ENCODE results near the gene KLHL8.
A peak's percentile ranks its signal among the peaks of the same experiment; 100 is the strongest.
"Not testable (repeated sequence)": the region's sequence is repeated elsewhere in the genome, so short reads cannot be mapped to it uniquely, and the experiment has no call there.

Gene KLHL8

DNA sequence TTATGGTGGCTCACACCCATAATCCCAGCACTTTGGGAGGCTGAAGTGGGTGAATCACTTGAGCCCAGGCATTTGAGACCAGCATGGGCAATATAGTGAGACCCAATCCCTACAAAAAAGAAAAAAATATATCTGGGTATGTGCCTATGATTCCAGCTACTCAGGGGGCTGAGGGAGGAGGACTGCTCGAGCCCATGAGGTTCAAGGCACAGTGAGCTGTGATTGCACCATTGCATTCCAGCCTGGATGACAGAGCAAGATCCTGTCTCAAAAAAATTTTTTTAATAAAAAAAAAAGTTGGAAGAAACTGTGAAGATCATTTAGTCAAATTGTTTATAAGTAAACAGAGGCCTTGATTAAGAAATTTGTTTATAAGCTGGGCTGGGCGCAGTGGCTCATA is 39.7 kb downstream of the KLHL8 start:
- Mint-ChIP-seq H3K36me3 (ENCODE audit: low read depth) (no peaks in the 10 kb centered on the region), H3K9me3 (no peaks in the 10 kb centered on the region), H3K4me3 (no peak overlapping the region), H3K27me3 (ENCODE audit: low read depth) (no peaks in the 10 kb centered on the region), H3K4me1 (ENCODE audit: low read depth) (no peaks in the 10 kb centered on the region), H3K27ac (no peak overlapping the region)
- DNase-seq (ENCODE audit: low spot score) = no peak

DNA sequence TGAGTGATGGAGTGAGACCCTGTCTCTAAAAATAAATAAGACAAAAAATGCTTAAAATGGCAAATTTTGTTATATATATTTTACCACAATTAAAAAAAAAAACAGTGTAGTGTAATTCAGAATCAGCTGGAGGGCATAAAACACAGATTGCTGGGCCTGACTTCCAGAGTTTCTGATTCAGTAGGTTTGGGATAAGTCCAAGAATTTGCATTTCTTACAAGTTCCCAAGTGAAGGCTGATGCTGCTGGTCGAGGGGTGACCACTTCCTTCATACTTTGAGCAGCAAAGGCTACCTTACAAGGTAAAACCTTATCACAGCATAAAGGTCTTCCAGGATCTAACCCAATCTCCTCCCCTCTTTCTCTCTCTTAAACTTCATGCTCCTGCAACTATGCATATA is 40.7 kb downstream of the KLHL8 start:
- DNase-seq (ENCODE audit: low spot score) = no peak
- Mint-ChIP-seq H3K4me1 (ENCODE audit: low read depth) (no peaks in the 10 kb centered on the region), H3K27ac (no peak overlapping the region), H3K27me3 (ENCODE audit: low read depth) (no peaks in the 10 kb centered on the region), H3K9me3 (no peaks in the 10 kb centered on the region), H3K4me3 (no peak overlapping the region), H3K36me3 (ENCODE audit: low read depth) (no peaks in the 10 kb centered on the region)

DNA sequence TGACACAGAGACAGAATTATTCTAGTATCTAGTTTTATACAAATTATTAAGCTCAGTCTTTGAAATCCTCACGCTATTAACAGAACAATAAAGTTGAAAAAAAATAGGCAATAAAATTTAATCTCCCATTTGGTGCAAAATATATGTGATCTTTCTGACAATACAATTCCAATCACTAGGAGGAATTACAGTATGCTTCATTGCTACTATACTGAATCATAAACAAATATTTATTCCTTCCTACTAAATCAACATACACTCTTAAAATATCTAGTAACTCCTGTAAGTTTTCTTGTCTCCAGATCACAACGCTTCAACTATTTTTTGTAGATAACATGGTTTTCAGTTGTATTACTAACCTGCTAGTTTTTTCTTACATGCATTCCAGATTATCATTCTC is 45.7 kb downstream of the KLHL8 start:
- Mint-ChIP-seq H3K36me3 (ENCODE audit: low read depth) (no peaks in the 10 kb centered on the region), H3K4me1 (ENCODE audit: low read depth) (no peaks in the 10 kb centered on the region), H3K27me3 (ENCODE audit: low read depth) (no peaks in the 10 kb centered on the region), H3K9me3 (no peaks in the 10 kb centered on the region), H3K4me3 (no peak overlapping the region), H3K27ac (no peak overlapping the region)
- no peak for DNase-seq (ENCODE audit: low spot score)

DNA sequence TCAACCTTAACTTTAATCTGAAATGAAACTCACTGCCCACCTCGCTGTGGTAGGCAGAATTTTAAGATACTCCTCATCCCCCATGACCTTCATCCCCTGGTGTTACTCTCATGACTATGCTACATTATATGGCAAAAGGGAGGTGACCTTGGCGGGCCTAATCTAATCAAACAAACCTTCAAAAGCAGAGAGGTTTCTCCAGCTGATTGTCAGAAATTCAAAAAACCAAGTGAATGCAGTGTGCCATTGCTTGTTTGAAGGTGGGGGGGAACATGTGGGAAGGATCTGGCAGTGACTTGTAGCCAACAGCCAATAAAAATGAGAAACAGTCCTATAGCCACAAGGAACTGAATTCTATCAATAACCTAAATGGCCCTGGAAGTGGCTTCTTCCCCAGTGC is 48.5 kb downstream of the KLHL8 start:
- Mint-ChIP-seq H3K9me3 (no peaks in the 10 kb centered on the region), H3K27me3 (ENCODE audit: low read depth) (no peaks in the 10 kb centered on the region), H3K27ac (no peak overlapping the region)

DNA sequence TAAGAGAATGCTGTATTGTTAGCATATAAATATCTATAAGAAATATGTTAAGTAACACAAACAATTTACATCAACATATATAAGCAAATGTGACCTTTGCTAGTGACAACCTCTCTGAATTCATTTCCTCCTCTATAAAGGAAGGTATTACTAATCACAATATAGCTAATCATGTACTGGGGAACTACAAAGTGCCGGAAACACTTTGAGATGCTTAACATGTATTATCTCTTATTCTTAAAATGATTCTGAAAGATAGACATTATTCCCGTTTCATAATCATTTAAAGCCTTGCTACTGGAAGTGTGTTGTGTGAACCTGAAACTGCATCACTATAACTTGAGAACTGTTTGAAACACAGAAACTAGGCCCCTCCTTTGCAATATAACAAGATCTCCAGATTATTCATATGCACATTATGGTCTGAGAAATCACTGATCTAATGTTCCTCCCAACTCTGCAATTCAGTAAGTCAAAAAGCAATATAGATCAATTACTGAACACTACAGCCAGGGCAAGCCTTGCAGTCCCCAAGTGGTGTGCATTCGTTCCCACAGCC is 54.0 kb downstream of the KLHL8 start:
- Mint-ChIP-seq H3K27me3 (ENCODE audit: low read depth) (no peaks in the 10 kb centered on the region), H3K36me3 (ENCODE audit: low read depth) (peaks cover 2% of the 10 kb centered on the region), H3K27ac (no peak overlapping the region), H3K4me3 (no peak overlapping the region), H3K4me1 (ENCODE audit: low read depth) (no peaks in the 10 kb centered on the region), H3K9me3 (no peaks in the 10 kb centered on the region)
- no peak for DNase-seq (ENCODE audit: low spot score)

More for the DNA sequence above, 48.5 kb downstream of the KLHL8 start:
- Mint-ChIP-seq H3K4me3 (no peak overlapping the region), H3K4me1 (ENCODE audit: low read depth) (no peaks in the 10 kb centered on the region), H3K36me3 (ENCODE audit: low read depth) (no peaks in the 10 kb centered on the region)
- no peak for DNase-seq (ENCODE audit: low spot score)

DNA sequence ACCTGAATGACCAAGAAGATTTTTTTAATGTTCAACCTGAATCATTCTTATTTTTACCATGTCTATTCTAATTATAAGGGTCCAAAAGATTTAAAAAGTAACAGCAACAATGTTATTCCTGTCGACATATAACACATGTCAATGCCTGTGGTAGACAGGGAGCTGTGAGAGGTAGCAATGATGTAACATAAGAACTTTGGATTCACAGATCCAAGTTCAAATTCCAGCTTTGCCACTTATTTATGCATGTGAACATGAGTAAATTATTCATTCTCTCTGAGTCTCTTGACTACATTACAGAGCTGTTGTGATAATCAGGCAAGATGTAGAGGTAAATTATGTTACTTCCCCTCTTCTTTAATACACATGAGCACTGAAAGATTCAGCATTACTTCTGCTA is 54.5 kb downstream of the KLHL8 start:
- Mint-ChIP-seq H3K4me1 (ENCODE audit: low read depth) (no peaks in the 10 kb centered on the region), H3K27me3 (ENCODE audit: low read depth) (no peaks in the 10 kb centered on the region), H3K9me3 (no peaks in the 10 kb centered on the region), H3K36me3 (ENCODE audit: low read depth) (peaks cover 2% of the 10 kb centered on the region), H3K4me3 (no peak overlapping the region), H3K27ac (no peak overlapping the region)
- DNase-seq (ENCODE audit: low spot score) = no peak

DNA sequence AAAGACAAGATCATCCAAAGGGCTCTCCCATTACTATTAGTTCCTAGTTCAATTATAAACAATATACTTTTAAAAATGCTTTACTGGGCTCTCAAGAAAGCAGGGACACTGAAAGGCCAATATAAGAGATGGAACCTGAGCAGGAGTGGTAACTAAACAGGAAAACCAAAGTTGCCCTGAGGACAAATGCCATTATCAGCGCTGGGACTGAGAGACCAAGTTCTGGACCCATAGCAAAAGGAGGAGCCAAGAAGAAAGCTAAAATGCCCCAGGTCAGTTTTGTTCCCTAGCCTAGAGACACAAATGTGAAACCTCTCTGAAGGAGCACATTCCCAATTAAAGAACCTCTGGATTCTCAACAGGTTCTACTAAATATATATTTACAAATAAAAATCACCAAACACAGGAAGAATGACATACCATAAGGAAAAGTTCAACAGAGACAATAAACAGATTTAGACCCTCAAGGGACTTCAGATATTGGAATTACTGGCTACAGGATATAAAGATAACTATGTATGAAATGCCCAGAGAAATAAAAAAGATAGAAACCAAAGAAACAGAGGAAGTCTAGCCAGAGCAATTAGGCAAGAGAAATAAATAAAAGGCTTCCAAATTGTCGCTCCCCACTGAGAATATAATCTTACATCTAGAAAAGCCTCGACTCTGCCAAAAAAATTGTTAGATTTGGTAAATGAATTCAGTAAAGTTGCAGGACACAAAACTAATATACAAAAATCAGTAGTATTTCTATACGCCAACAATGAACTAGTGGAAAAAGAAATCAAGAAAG is 67.1 kb downstream of the KLHL8 start:
- Mint-ChIP-seq H3K4me1 (ENCODE audit: low read depth) (no peaks in the 10 kb centered on the region), H3K9me3 (no peaks in the 10 kb centered on the region), H3K4me3 (no peak overlapping the region), H3K27ac (no peak overlapping the region), H3K27me3 (ENCODE audit: low read depth) (no peaks in the 10 kb centered on the region), H3K36me3 (ENCODE audit: low read depth) (no peaks in the 10 kb centered on the region)
- DNase-seq (ENCODE audit: low spot score) = no peak

DNA sequence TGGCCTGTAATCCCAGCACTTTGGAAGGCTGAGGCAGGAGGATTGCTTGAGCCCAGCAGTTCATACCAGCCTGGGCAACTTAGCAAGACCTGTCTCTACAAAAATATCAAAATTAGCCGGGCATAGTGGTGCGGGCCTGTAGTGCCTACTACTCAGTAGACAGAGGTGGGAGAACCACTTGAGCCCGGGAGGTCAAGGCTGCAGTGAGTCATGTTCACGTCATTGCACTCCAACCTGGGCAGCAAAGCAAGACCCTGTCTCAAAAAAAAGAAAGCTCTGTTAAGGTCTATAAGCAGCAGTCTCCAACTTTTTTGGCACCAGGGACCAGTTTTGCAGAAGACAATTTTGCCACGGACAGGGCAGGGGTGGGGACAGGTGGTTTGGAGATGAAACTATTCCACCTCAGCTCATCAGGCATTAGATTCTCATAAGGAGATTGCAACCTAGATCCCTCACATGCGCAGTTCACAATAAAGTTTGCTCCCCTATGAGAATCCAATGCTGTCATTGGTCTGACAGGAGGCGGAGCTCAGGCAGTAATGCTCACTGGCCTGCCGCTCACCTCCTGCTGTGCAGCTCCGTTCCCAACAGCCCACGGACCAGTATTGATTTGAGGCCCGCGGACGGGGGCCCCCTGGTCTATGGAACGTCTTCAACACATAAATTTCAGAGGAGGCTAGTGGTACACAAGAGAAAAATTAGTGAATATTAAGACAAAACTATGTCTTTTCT is 67.9 kb downstream of the KLHL8 start:
- Mint-ChIP-seq H3K4me1 (ENCODE audit: low read depth) (no peaks in the 10 kb centered on the region), H3K9me3 (no peaks in the 10 kb centered on the region), H3K27me3 (ENCODE audit: low read depth) (no peaks in the 10 kb centered on the region), H3K27ac (no peak overlapping the region), H3K36me3 (ENCODE audit: low read depth) (no peaks in the 10 kb centered on the region), H3K4me3 (no peak overlapping the region)
- DNase-seq (ENCODE audit: low spot score) = no peak

DNA sequence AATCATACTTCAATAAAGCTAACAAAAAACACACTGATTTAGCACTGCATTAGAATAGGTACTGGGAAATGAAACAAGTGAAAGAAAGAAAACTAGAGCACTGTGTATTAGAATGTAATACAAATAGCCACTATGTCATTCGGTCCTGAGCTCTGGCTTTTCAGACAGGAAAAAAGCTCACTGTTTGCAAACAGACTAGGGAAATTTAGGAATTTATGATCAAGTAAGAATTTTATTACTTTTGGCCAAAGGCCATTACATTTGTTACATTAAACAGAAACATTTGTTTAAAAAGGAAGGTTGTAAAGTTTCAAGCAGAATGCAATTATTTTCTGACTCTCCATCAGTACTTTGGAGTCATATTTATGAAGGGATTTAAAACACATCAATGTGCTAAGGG is 68.7 kb downstream of the KLHL8 start:
- no peaks in the 10 kb centered on the region for H3K4me1 Mint-ChIP-seq (ENCODE audit: low read depth)
- H3K4me3 Mint-ChIP-seq = no peak overlapping the region
- H3K36me3 Mint-ChIP-seq (ENCODE audit: low read depth) = no peaks in the 10 kb centered on the region
- no peaks in the 10 kb centered on the region for H3K9me3 Mint-ChIP-seq
- DNase-seq (ENCODE audit: low spot score) = no peak
- no peak overlapping the region for H3K27ac Mint-ChIP-seq
- H3K27me3 Mint-ChIP-seq (ENCODE audit: low read depth) = no peaks in the 10 kb centered on the region

DNA sequence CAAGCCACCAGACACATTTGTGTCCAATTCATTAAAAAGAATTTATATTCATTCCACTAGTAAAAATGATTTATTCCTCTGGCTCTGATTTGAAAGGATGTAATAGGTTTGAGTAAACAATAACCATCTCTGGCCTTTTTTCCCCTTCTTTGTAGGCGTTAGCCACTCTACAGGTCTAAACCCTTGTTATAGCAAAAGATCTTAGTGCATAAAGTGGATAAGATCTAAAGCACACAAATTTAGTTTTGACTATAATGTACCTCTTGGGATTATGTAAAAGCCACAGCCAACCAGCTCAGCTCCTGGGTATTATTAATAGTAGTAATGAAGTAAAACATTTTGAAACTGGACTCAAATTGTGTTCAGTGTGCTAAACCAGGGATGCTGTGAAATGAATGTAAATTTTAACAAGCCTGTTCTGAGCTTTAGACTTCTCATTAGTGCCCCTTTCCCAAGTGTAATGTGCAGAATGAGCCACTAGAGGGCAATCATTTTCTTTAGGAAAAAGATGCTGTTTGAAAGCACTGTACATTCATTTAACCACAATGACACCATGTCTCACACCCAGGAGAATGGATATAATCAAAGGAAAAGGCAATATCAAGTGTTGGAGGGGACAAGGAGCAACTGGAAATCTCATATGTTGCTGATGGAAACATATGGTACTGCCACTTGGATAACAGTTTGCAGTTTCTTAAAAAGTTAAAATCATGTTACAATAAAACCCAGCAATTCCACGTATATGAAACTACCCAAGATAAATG is 69.7 kb downstream of the KLHL8 start:
- DNase-seq (ENCODE audit: low spot score) = peak; percentile 26
- Mint-ChIP-seq H3K27ac (no peak overlapping the region), H3K36me3 (ENCODE audit: low read depth) (no peaks in the 10 kb centered on the region), H3K4me1 (ENCODE audit: low read depth) (no peaks in the 10 kb centered on the region), H3K9me3 (no peaks in the 10 kb centered on the region), H3K4me3 (no peak overlapping the region), H3K27me3 (ENCODE audit: low read depth) (no peaks in the 10 kb centered on the region)

DNA sequence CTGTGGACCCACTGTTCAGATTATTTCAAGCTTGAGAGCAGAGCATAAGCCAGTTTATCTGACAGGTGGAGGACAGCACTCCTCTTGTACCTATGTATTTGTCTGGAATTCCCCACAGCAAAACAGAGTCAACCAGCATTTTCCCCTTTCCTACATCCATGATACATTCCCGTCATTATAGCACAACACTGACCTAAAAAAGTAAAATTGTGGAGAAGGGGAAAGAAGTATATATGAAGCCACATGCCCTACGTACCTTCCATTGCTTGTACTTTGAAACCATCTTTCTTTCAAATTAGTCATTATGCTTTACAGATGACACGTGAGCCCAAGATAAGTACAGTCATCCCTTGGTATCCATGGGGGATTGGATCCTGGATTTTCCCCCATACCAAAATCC is 73.3 kb downstream of the KLHL8 start:
- Mint-ChIP-seq H3K4me1 (ENCODE audit: low read depth) (peaks cover 7% of the 10 kb centered on the region), H3K36me3 (ENCODE audit: low read depth) (peaks cover 9% of the 10 kb centered on the region), H3K27me3 (ENCODE audit: low read depth) (no peaks in the 10 kb centered on the region), H3K4me3 (no peak overlapping the region), H3K9me3 (no peaks in the 10 kb centered on the region), H3K27ac (no peak overlapping the region)
- no peak for DNase-seq (ENCODE audit: low spot score)

DNA sequence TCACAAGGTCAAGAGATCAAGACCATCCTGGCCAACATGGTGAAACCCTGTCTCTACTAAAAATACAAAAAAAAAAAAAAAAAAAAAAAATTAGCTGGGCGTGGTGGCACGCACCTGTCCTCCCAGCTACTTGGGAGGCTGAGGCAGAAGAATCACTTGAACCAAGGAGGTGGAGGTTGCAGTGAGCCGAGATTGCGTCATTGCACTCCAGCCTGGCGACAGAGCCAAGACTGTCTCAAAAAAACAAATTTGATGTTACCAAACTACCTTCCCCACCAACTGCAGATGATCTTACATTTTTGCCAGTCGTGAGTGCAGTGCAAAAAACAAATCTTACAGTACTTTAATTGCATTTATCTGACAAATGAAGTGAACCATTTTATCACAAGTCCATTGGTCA is 74.5 kb downstream of the KLHL8 start:
- H3K36me3 Mint-ChIP-seq (ENCODE audit: low read depth) = peaks cover 15% of the 10 kb centered on the region
- H3K27ac Mint-ChIP-seq; DNase-seq (ENCODE audit: low spot score); H3K4me1 Mint-ChIP-seq (ENCODE audit: low read depth); H3K4me3 Mint-ChIP-seq; H3K9me3 Mint-ChIP-seq; H3K27me3 Mint-ChIP-seq (ENCODE audit: low read depth): not testable (repeated sequence)

DNA sequence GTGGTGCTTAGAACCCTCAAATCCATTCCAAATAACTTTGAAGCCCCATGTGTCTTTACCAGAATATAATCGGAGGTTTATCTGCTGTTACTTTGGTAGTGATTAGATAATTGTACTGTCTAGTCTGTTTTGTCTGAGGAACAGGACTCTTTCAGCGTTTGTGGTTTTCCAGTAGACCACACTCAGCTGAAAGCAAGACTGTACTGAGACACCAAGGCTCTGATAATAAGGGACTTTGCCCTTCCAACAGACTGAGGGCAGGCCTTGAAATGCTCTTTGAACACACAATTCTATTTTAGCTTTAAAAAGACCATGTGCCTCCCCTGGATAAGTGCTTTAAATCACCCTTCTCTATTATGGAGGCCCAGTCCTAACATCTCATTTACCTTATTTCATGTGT is 76.1 kb downstream of the KLHL8 start:
- Mint-ChIP-seq H3K4me1 (ENCODE audit: low read depth) (peaks cover 7% of the 10 kb centered on the region), H3K27ac (no peak overlapping the region), H3K27me3 (ENCODE audit: low read depth) (no peaks in the 10 kb centered on the region), H3K9me3 (no peaks in the 10 kb centered on the region), H3K36me3 (ENCODE audit: low read depth) (peaks cover 15% of the 10 kb centered on the region), H3K4me3 (no peak overlapping the region)
- DNase-seq (ENCODE audit: low spot score) = no peak

DNA sequence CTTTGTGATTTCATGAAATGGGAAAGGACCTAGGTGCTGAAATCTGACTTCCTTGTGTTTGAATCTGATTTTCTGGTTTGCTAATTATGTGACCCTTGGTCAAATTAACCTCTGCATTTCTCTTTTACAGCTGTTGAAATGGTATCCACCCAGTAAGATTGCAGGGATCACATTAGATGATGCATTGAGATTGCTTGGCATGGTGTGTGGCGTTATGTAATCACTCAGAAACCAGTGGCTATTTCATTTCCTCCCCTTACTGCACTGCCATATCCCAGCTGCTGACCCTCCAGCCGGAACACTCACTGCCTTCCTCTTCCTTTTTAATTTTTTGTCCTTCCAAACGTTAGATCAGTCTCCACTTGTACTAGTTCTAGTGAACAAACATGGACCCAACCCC is 79.0 kb downstream of the KLHL8 start:
- Mint-ChIP-seq H3K27ac (no peak overlapping the region), H3K4me1 (ENCODE audit: low read depth) (peaks cover 7% of the 10 kb centered on the region), H3K4me3 (no peak overlapping the region), H3K27me3 (ENCODE audit: low read depth) (no peaks in the 10 kb centered on the region), H3K9me3 (no peaks in the 10 kb centered on the region), H3K36me3 (ENCODE audit: low read depth) (peaks cover 20% of the 10 kb centered on the region)
- DNase-seq (ENCODE audit: low spot score) = no peak
